ENCODE measurements around the gene PAX2.

- no peak for TF ChIP-seq CTCF (IDR thresholded peaks at IDR 0.05; ENCODE audit: poor library complexity)
- no peak for TF ChIP-seq EZH2 (IDR thresholded peaks at IDR 0.05; ENCODE audit: borderline replicate concordance)
- TF ChIP-seq EZH2phosphoT487 (IDR thresholded peaks at IDR 0.05; ENCODE audit: low read depth, severe bottlenecking, unreplicated experiment) = no peak
These were observed 35.8 kb downstream of the PAX2 start for GRCh38 chr10:100781145-100781665.

All from hepatocyte (in vitro differentiated cells).